ENCODE data around the gene VARS1. TPM values are rescaled to one million over a fixed set of nuclear protein-coding genes. Genes with fewer than 3 reads are reported as not detected.

Gene VARS1
- total RNA-seq, 2 experiments from 2014 or later: 150 to 153 TPM

DNA sequence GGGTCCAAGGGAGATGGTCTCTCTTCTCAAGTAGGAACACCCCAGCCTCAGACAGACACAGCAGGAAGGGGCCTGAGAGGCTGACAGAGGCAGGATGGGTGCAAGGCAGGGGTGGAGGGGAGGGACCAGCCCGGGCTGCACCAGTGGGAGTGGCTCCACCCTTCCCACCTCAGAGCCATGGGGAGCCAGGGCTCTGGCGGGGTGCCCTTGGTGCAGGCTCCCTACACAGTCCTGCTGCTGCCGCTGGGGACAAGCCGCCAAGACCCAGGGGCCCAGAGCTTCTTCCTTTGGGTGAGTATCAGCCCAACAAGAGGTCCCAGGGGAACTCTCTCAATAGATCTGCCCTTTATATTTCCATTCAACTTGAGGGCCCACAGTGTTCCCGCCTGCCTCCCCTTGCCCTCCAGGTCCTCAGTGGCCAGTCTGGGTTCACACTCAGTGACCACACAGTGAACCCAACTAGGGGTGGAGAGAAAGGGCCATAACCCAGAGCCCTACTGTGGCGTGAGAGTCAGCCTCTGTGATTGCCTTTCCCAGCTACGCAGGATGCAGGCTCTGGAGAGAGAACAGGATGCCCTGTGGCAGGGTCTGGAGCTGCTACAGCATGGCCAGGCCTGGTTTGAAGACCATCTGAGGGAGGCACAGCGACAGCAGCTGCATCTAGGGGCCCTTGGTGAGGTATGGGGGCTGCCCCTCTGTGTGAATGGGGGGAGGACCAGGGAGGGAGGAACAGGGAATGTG is 32.5 kb downstream of the VARS1 start:
- Mint-ChIP-seq H3K9me3 (no peaks in the 10 kb centered on the region), H3K4me1 (ENCODE audit: low read depth) (no peaks in the 10 kb centered on the region), H3K4me3 (no peak overlapping the region), H3K27me3 (no peaks in the 10 kb centered on the region), H3K27ac (no peak overlapping the region), H3K36me3 (ENCODE audit: low read depth) (peaks cover 39% of the 10 kb centered on the region)
- intact Hi-C loops (cut with micrococcal nuclease): no loop called here
- DNase-seq: no peak
- ChIA-PET CTCF (no interaction called here), POLR2A (interaction anchor here (1.0 to 1.5 kb wide), 3 partner anchors 10 to 220 kb away, joined by 3 read pairs; no protein-coding TSS in a partner anchor)
- ATAC-seq: no peak
- TF ChIP-seq, protein P1, sequence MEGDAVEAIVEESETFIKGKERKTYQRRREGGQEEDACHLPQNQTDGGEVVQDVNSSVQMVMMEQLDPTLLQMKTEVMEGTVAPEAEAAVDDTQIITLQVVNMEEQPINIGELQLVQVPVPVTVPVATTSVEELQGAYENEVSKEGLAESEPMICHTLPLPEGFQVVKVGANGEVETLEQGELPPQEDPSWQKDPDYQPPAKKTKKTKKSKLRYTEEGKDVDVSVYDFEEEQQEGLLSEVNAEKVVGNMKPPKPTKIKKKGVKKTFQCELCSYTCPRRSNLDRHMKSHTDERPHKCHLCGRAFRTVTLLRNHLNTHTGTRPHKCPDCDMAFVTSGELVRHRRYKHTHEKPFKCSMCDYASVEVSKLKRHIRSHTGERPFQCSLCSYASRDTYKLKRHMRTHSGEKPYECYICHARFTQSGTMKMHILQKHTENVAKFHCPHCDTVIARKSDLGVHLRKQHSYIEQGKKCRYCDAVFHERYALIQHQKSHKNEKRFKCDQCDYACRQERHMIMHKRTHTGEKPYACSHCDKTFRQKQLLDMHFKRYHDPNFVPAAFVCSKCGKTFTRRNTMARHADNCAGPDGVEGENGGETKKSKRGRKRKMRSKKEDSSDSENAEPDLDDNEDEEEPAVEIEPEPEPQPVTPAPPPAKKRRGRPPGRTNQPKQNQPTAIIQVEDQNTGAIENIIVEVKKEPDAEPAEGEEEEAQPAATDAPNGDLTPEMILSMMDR (IDR thresholded peaks at IDR 0.05): no peak

DNA sequence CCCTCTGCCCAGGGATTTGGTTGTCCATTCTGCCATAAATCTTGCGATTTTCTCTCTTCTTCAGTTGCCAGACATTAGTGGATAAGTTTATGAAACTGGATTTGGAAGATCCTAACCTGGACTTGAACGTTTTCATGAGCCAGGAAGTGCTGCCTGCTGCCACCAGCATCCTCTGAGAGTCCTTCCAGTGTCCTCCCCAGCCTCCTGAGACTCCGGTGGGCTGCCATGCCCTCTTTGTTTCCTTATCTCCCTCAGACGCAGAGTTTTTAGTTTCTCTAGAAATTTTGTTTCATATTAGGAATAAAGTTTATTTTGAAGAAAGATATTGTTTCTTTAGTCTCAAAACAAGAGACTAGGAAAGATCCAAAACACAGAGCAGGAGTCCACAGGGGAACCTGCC is 33.2 kb downstream of the VARS1 start, which contains the start of gene SAPCD1:
TSS of gene SAPCD1 (plus strand) at position 301 of the 400 bp plus-strand sequence. CDS start 399 bp downstream, outside the sequence.
- Mint-ChIP-seq H3K9me3 (no peaks in the 10 kb centered on the region), H3K36me3 (ENCODE audit: low read depth) (peaks cover 44% of the 10 kb centered on the region)
- TF ChIP-seq, protein P1 (IDR thresholded peaks at IDR 0.05): no peak

DNA sequence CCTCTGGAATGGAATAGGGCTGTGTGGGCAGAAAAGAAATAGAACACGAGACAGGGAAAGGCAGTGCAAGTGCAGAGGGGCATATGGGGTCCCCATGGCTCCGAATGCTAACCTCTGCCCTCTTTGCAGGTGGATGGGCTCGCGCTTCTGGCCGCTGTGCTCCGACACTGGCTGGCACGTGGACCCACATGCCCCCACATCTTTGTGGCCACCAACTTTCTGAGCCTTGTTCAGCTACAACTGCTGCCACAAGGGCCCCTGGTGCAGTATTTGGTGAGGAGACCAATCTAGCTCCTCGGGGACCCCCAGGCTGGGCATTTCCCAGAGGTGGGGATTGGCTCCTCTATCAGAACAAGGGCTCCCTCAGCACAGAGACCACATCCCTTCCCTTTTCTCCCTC is 34.2 kb downstream of the VARS1 start:
- Mint-ChIP-seq H3K27me3 (no peaks in the 10 kb centered on the region), H3K4me1 (ENCODE audit: low read depth) (no peaks in the 10 kb centered on the region), H3K9me3 (no peaks in the 10 kb centered on the region), H3K4me3 (no peak overlapping the region), H3K36me3 (ENCODE audit: low read depth) (peaks cover 44% of the 10 kb centered on the region), H3K27ac (no peak overlapping the region)
- ATAC-seq: no peak
- no peak for DNase-seq
- TF ChIP-seq, protein P1 (IDR thresholded peaks at IDR 0.05): no peak
- intact Hi-C loops (cut with micrococcal nuclease): no loop called here
- CTCF ChIA-PET: interaction anchor here (1.0 kb wide), 1 partner anchor 9 kb away, joined by 4 read pairs; no protein-coding TSS in a partner anchor
- POLR2A ChIA-PET: interaction anchor here (0.6 to 0.9 kb wide), 2 partner anchors 12 to 13 kb away, joined by 3 to 4 read pairs; no protein-coding TSS in a partner anchor

More for the DNA sequence above, 33.2 kb downstream of the VARS1 start, which contains the start of gene SAPCD1:
- H3K4me1 Mint-ChIP-seq (ENCODE audit: low read depth): no peaks in the 10 kb centered on the region
- no peak within 1 kb of the TSS for H3K4me3 Mint-ChIP-seq
- POLR2A ChIA-PET: interaction anchor here (0.9 to 1.1 kb wide), 2 partner anchors 11 kb away, joined by 3 to 4 read pairs; no protein-coding TSS in a partner anchor
- H3K27me3 Mint-ChIP-seq: no peaks in the 10 kb centered on the region
- CTCF ChIA-PET: interaction anchor here (1.0 kb wide), 1 partner anchor 8 kb away, joined by 4 read pairs; no protein-coding TSS in a partner anchor
- DNase-seq: no peak
- no peak within 1 kb of the TSS for H3K27ac Mint-ChIP-seq
- intact Hi-C loops (cut with micrococcal nuclease): no loop called here
- no peak for ATAC-seq

DNA sequence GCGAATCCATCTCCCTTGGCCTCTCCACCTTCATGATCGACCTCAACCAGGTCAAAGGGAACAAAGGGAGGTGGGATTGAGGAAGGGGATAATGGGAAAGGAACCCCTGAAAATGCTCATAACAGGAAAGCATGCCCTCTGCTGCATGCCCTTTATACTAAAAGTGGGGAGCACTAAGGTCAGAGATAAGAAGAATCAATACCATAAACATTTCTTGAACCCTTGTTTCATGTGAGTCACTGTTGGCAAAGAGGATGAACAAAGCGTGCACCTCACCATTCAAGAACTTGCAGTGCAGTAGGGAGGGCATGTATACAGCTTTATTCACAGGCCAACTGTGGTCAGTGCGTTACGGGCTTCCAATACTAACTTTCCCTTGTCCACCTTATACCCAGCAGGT is 34.8 kb downstream of the VARS1 start:
- Mint-ChIP-seq H3K9me3 (no peaks in the 10 kb centered on the region), H3K36me3 (ENCODE audit: low read depth) (peaks cover 44% of the 10 kb centered on the region), H3K27me3 (no peaks in the 10 kb centered on the region), H3K4me3 (no peak overlapping the region), H3K27ac (no peak overlapping the region), H3K4me1 (ENCODE audit: low read depth) (no peaks in the 10 kb centered on the region)
- ATAC-seq: no peak
- CTCF ChIA-PET: interaction anchor here (1.0 kb wide), 1 partner anchor 9 kb away, joined by 3 read pairs; no protein-coding TSS in a partner anchor
- TF ChIP-seq, protein P1 (IDR thresholded peaks at IDR 0.05): no peak
- POLR2A ChIA-PET: interaction anchor here (0.6 to 0.9 kb wide), 2 partner anchors 12 to 20 kb away, joined by 3 to 4 read pairs; no protein-coding TSS in a partner anchor
- intact Hi-C loops (cut with micrococcal nuclease): no loop called here
- DNase-seq: no peak

DNA sequence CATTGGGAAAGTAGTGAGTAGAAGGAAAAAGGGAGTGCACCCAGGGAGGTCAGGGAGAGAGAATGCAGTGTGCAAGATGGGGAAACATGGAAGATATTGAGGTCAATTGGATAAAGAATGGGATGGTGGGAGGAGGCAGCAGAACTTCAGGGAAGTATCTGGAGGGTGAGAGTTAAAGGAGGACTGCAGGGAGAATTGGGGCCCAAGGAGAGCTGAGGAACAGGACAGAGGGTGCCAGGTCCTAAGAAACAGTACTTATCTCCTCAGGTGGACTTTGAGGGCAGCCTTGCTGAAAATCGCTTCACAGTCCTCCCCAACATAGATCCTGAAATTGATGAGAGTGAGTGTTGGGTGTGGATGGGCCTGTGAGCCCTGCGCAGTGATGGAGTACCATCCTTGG is 37.3 kb downstream of the VARS1 start:
- DNase-seq (no peak), ATAC-seq (no peak)
- Mint-ChIP-seq H3K9me3 (no peaks in the 10 kb centered on the region), H3K27ac (no peak overlapping the region), H3K4me1 (ENCODE audit: low read depth) (no peaks in the 10 kb centered on the region), H3K27me3 (no peaks in the 10 kb centered on the region), H3K4me3 (no peak overlapping the region), H3K36me3 (ENCODE audit: low read depth) (peaks cover 43% of the 10 kb centered on the region)
- intact Hi-C loops (cut with micrococcal nuclease): no loop called here
- POLR2A ChIA-PET: interaction anchor here (1.2 to 1.7 kb wide), 5 partner anchors 11 to 33 kb away, joined by 3 to 7 read pairs (median 5); partner anchors contain the start of gene MSH5
- TF ChIP-seq, protein P1 (IDR thresholded peaks at IDR 0.05): no peak
- CTCF ChIA-PET: interaction anchor here (1.2 to 1.8 kb wide), 2 partner anchors 11 to 34 kb away, joined by 3 to 11 read pairs; no protein-coding TSS in a partner anchor
